AG04450 (cell line): Measurements from ENCODE around the gene HPX. TPM values are rescaled to one million over a fixed set of nuclear protein-coding genes. Genes with fewer than 3 reads are reported as not detected.

Source experiments
- CTCF ChIA-PET: fragments of 300-600, 350-600 bp; formaldehyde crosslinking; extraction: SDS; loops from one replicate; lab custom pipeline; 2022; ENCODE audit warnings: antibody characterized with exemption, inconsistent platforms; lab: Charles Lee
- POLR2A ChIA-PET: fragments of 350-600 bp; formaldehyde crosslinking; extraction: SDS; loops from one replicate; lab custom pipeline; 2021; ENCODE audit warnings: antibody characterized with exemption, inconsistent platforms; lab: Yijun Ruan, JAX
- DNase-seq: peaks from one replicate; pipeline ENCODE4 v3.0.0-alpha.2; 2011; ENCODE audit warnings: low read depth, low spot score
- H3K27ac ChIP-seq: one replicate; pipeline ENCODE4 v1.5.1; 2012; ENCODE audit warnings: low read depth, low read length, control low read depth
- H3K27me3 ChIP-seq: one replicate; pipeline ENCODE4 v1.6.0; 2012; ENCODE audit warnings: low read length; ENCODE audit not compliant: control insufficient read depth, insufficient read depth
- H3K4me3 ChIP-seq: 2 replicates; pipeline ENCODE4 v1.5.1; 2011; ENCODE audit warnings: mild to moderate bottlenecking, low read depth, low read length, control low read depth
- H3K9me3 ChIP-seq: 2 replicates; pipeline ENCODE4 v1.5.1; 2012; ENCODE audit warnings: low read length; ENCODE audit not compliant: control insufficient read depth, insufficient read depth
- CTCF ChIP-seq: IDR thresholded peaks from 2 replicates; pipeline ENCODE4 v1.5.1; 2011; ENCODE audit warnings: low read depth, low read length, control low read depth, inconsistent platforms
- polyA plus RNA-seq: library from polyadenylated mRNA; depleted of rRNA; stranded (reverse); fragments of >200 nt; gene quantifications from 2 replicates; pipeline ENCODE4 v1.2.3, GENCODE V29; 2011

HPX gene
- polyA plus RNA-seq, 1 experiment: 0.32 TPM

- Histone ChIP-seq H3K9me3 (no peaks in the 10 kb centered on the region; the same call in 1 of the 2 replicates), H3K27me3 (no peaks in the 10 kb centered on the region), H3K27ac (no peak overlapping the region), H3K4me3 (no peak overlapping the region)
- no peak for DNase-seq
- ChIA-PET POLR2A (no interaction called here), CTCF (interaction anchor here (0.7 to 1.1 kb wide), 2 partner anchors 19 to 95 kb away, joined by 3 read pairs; no protein-coding TSS in a partner anchor)
- TF ChIP-seq CTCF: no peak
Observed at GRCh38 chr11:6458352-6459098, 17.7 kb upstream of the HPX start.

- ChIA-PET POLR2A (no interaction called here), CTCF (interaction anchor here (0.7 to 1.2 kb wide), 2 partner anchors 14 to 81 kb away, joined by 3 to 5 read pairs; no protein-coding TSS in a partner anchor)
- no peak for TF ChIP-seq CTCF
- Histone ChIP-seq H3K4me3 (no peak overlapping the region), H3K27ac (no peak overlapping the region), H3K27me3 (no peaks in the 10 kb centered on the region), H3K9me3 (no peaks in the 10 kb centered on the region; the same call in 1 of the 2 replicates)
- no peak for DNase-seq
Observed at GRCh38 chr11:6457581-6458320, 17.0 kb upstream of the HPX start.

- POLR2A ChIA-PET: no interaction called here
Observed at GRCh38 chr11:6456361-6457073, 15.7 kb upstream of the HPX start.

GRCh38 chr11:6455070-6455469, 14.3 kb upstream of the HPX start:
- no peak for TF ChIP-seq CTCF
- Histone ChIP-seq H3K9me3 (no peaks in the 10 kb centered on the region; the same call in 1 of the 2 replicates), H3K27me3 (no peaks in the 10 kb centered on the region), H3K27ac (no peak overlapping the region), H3K4me3 (no peak overlapping the region)
- DNase-seq: no peak
- ChIA-PET CTCF (interaction anchor here (2.9 to 4.2 kb wide), 2 partner anchors 12 to 76 kb away, joined by 14 to 26 read pairs; no protein-coding TSS in a partner anchor), POLR2A (no interaction called here)

More at GRCh38 chr11:6456361-6457073, 15.7 kb upstream of the HPX start:
- H3K4me3 ChIP-seq: no peak overlapping the region
- no peak for DNase-seq
- no peak for TF ChIP-seq CTCF
- no peak overlapping the region for H3K27ac ChIP-seq
- CTCF ChIA-PET: interaction anchor here (1.2 to 2.9 kb wide), 2 partner anchors 13 to 77 kb away, joined by 5 to 14 read pairs; no protein-coding TSS in a partner anchor
- no peaks in the 10 kb centered on the region for H3K27me3 ChIP-seq
- H3K9me3 ChIP-seq: no peaks in the 10 kb centered on the region; the same call in 1 of the 2 replicates
